Naive thymus-derived CD4-positive, alpha-beta T cell (primary cell): ENCODE measurements around the gene AZIN2. TPM values are rescaled to one million over a fixed set of nuclear protein-coding genes. Genes with fewer than 3 reads are reported as not detected.
"Not testable (repeated sequence)": the region's sequence is repeated elsewhere in the genome, so short reads cannot be mapped to it uniquely, and the experiment has no call there.

Source experiments
- ATAC-seq: fragments of 150-1000 bp; cut with Tn5 transposase; 2 replicates; pipeline ENCODE4 v1.10.0; 2021; ENCODE audit warnings: mild to moderate bottlenecking, moderate library complexity
- CTCF ChIA-PET: fragments of 350-600 bp; sonication (Branson Sonifier 250); formaldehyde crosslinking; loops from one replicate; lab custom pipeline; 2021; ENCODE audit warnings: antibody characterized with exemption; lab: Charles Lee
- POLR2A ChIA-PET: fragments of 350-600 bp; sonication (Branson Sonifier 250); formaldehyde crosslinking; loops from one replicate; lab custom pipeline; 2021; ENCODE audit warnings: antibody characterized with exemption, inconsistent platforms; lab: Charles Lee
- DNase-seq, 9 donors: peaks; one replicate each; pipeline versions ENCODE4 v3.0.0 to v3.0.0-alpha.2; 2020 to 2022; ENCODE audit warnings: mixed read lengths in 1 of 9
- H3K27ac ChIP-seq: one replicate; pipeline ENCODE4 v1.7.0; 2013; ENCODE audit warnings: mild to moderate bottlenecking, low read depth, low read length, moderate library complexity
- H3K27me3 ChIP-seq, 2 donors: one replicate each; pipeline ENCODE4 v1.7.0; 2013; ENCODE audit warnings: low read length in 2 of 2, mild to moderate bottlenecking in 2 of 2, moderate library complexity in 2 of 2; ENCODE audit not compliant: control insufficient read depth in 2 of 2, insufficient read depth in 2 of 2
- H3K36me3 ChIP-seq, 3 experiments: 1 replicate in 2 of 3; 2 replicates in 1 of 3; pipeline ENCODE4 v1.7.0; 2013; ENCODE audit warnings: low read length in 3 of 3, mild to moderate bottlenecking in 3 of 3, moderate library complexity in 1 of 3; ENCODE audit not compliant: insufficient read depth in 3 of 3, control insufficient read depth in 2 of 3
- H3K4me1 ChIP-seq, 2 donors: one replicate each; pipeline ENCODE4 v1.7.0; 2013; ENCODE audit warnings: low read length in 2 of 2, mild to moderate bottlenecking in 2 of 2, moderate library complexity in 1 of 2; ENCODE audit not compliant: control insufficient read depth in 2 of 2, insufficient read depth in 2 of 2
- H3K4me3 ChIP-seq: 2 replicates; pipeline ENCODE4 v1.7.0; 2013; ENCODE audit warnings: mild to moderate bottlenecking, low read length
- H3K9me3 ChIP-seq, 3 experiments: 1 replicate in 2 of 3; 2 replicates in 1 of 3; pipeline ENCODE4 v1.7.0; 2013; ENCODE audit warnings: low read length in 3 of 3; ENCODE audit not compliant: control insufficient read depth in 2 of 3
- H3K27ac Mint-ChIP-seq, 9 donors: one replicate each; pipeline ENCODE4 v1.8.0; 2020 to 2022; ENCODE audit warnings: mixed read lengths in 9 of 9, mild to moderate bottlenecking in 8 of 9, moderate library complexity in 5 of 9, inconsistent platforms in 2 of 9
- H3K27me3 Mint-ChIP-seq, 5 donors: one replicate each; pipeline ENCODE4 v1.8.0; 2021 to 2022; ENCODE audit warnings: mixed read lengths in 5 of 5, mild to moderate bottlenecking in 1 of 5
- H3K36me3 Mint-ChIP-seq, 5 donors: one replicate each; pipeline ENCODE4 v1.8.0; 2020 to 2022; ENCODE audit warnings: mixed read lengths in 5 of 5, mild to moderate bottlenecking in 3 of 5, inconsistent platforms in 1 of 5
- H3K4me1 Mint-ChIP-seq, 7 donors: one replicate each; pipeline ENCODE4 v1.8.0; 2020 to 2022; ENCODE audit warnings: mixed read lengths in 7 of 7, mild to moderate bottlenecking in 3 of 7, inconsistent platforms in 1 of 7
- H3K4me3 Mint-ChIP-seq, 10 donors: one replicate each; pipeline ENCODE4 v1.8.0; 2020 to 2022; ENCODE audit warnings: mild to moderate bottlenecking in 10 of 10, mixed read lengths in 10 of 10, moderate library complexity in 6 of 10, inconsistent platforms in 2 of 10
- H3K9me3 Mint-ChIP-seq, 11 donors: one replicate each; pipeline ENCODE4 v1.8.0; 2020 to 2022; ENCODE audit warnings: mixed read lengths in 11 of 11, mild to moderate bottlenecking in 4 of 11, inconsistent platforms in 1 of 11, moderate library complexity in 1 of 11
- intact Hi-C, 2 donors: fragments of 100-400 bp; cut with micrococcal nuclease; formaldehyde crosslinking; loops; one replicate each; pipeline ENCODE4 v1.15.1; 2023
- polyA plus RNA-seq, 2 donors: library from polyadenylated mRNA; unstranded; fragments of 300-500 nt; fragmentation: Illumina TruSeq; gene quantifications; one replicate each; pipeline ENCODE4 v1.2.3, GENCODE V29; 2021
- total RNA-seq, 6 experiments: library from RNA in 5 of 6; stranded (reverse) in 5 of 6; gene quantifications; 1 replicate in 5 of 6; 2 replicates in 1 of 6; pipeline ENCODE4 v1.2.3 and lab custom pipeline; 2021 to 2026

The AZIN2 gene
- total and polyA plus RNA-seq, 7 experiments from 2014 or later: 4.3 to 9.6 (median 6.0) TPM

- Mint-ChIP-seq H3K27me3 (peaks cover 0 to 11% (median 4%) of the 10 kb centered on the region in 5 donors), H3K4me3 (no peak overlapping the region), H3K27ac (peak overlapping the region in 1 of 9 donors; percentile 62), H3K4me1 (peaks cover 0 to 11% (median 6%) of the 10 kb centered on the region in 7 donors), H3K9me3 (peaks cover 0 to 11% (median 6%) of the 10 kb centered on the region in 11 donors), H3K36me3 (peaks cover 0 to 3% (median 0%) of the 10 kb centered on the region in 5 donors)
- intact Hi-C loops: loop anchor here (1.0 kb wide), 1 partner anchor 122 kb away; no protein-coding TSS in a partner anchor
- no peaks in the 10 kb centered on the region for H3K36me3 ChIP-seq
- DNase-seq (peak; percentile 2 to 30 (median 22)), ATAC-seq (peak; percentile 86)
- H3K9me3 ChIP-seq: no peaks in the 10 kb centered on the region
- no peak overlapping the region for H3K4me3 ChIP-seq
- H3K27me3 ChIP-seq: no peaks in the 10 kb centered on the region
- POLR2A ChIA-PET: interaction anchor here (0.6 to 1.1 kb wide), 2 partner anchors 18 to 33 kb away, joined by 3 read pairs; no protein-coding TSS in a partner anchor
- CTCF ChIA-PET: interaction anchor here (0.8 to 4.2 kb wide), 6 partner anchors 12 to 136 kb away, joined by 3 to 55 read pairs (median 3); no protein-coding TSS in a partner anchor
- no peak overlapping the region for H3K27ac ChIP-seq
- H3K4me1 ChIP-seq: no peaks in the 10 kb centered on the region
Measured at GRCh38 chr1:33055210-33056008, 25.5 kb upstream of the AZIN2 start.

- ChIA-PET CTCF (interaction anchor here (0.7 to 4.2 kb wide), 5 partner anchors 39 to 125 kb away, joined by 3 to 55 read pairs (median 3); no protein-coding TSS in a partner anchor), POLR2A (interaction anchor here (1.1 to 1.2 kb wide), 2 partner anchors 34 to 91 kb away, joined by 3 read pairs; no protein-coding TSS in a partner anchor)
- no peak overlapping the region for H3K4me3 ChIP-seq
- ATAC-seq (no peak), DNase-seq (no peak)
- peaks cover 0 to 9% (median 0%) of the 10 kb centered on the region in 5 donors for H3K27me3 Mint-ChIP-seq
- no peaks in the 10 kb centered on the region for H3K36me3 ChIP-seq
- intact Hi-C loops: no loop called here
- peaks cover 0 to 3% (median 0%) of the 10 kb centered on the region in 5 donors for H3K36me3 Mint-ChIP-seq
- peak overlapping the region in 1 of 9 donors; percentile 18 for H3K27ac Mint-ChIP-seq
- H3K4me1 ChIP-seq: no peaks in the 10 kb centered on the region
- peaks cover 0 to 7% (median 5%) of the 10 kb centered on the region in 7 donors for H3K4me1 Mint-ChIP-seq
- no peak overlapping the region for H3K4me3 Mint-ChIP-seq
- no peaks in the 10 kb centered on the region for H3K9me3 ChIP-seq
- H3K27ac ChIP-seq: no peak overlapping the region
- no peaks in the 10 kb centered on the region for H3K27me3 ChIP-seq
- H3K9me3 Mint-ChIP-seq: peaks cover 0 to 15% (median 4%) of the 10 kb centered on the region in 11 donors
Measured at GRCh38 chr1:33056426-33056825, 24.5 kb upstream of the AZIN2 start.

- Histone ChIP-seq H3K9me3 (peaks cover 0 to 6% (median 5%) of the 10 kb centered on the region in 3 experiments), H3K27me3 (no peaks in the 10 kb centered on the region), H3K36me3 (no peaks in the 10 kb centered on the region), H3K4me1 (no peaks in the 10 kb centered on the region), H3K4me3 (no peak overlapping the region), H3K27ac (no peak overlapping the region)
- ATAC-seq (no peak), DNase-seq (no peak)
- Mint-ChIP-seq H3K4me1 (peaks cover 0 to 7% (median 5%) of the 10 kb centered on the region in 7 donors), H3K27me3 (peaks cover 0 to 10% (median 0%) of the 10 kb centered on the region in 5 donors), H3K9me3 (peaks cover 0 to 22% (median 10%) of the 10 kb centered on the region in 11 donors), H3K4me3 (no peak overlapping the region), H3K36me3 (peaks cover 0 to 4% (median 3%) of the 10 kb centered on the region in 5 donors), H3K27ac (no peak overlapping the region)
- CTCF ChIA-PET: interaction anchor here (1.6 to 4.2 kb wide), 3 partner anchors 38 to 126 kb away, joined by 3 to 55 read pairs (median 3); no protein-coding TSS in a partner anchor
- POLR2A ChIA-PET: interaction anchor here (1.2 kb wide), 1 partner anchor 92 kb away, joined by 3 read pairs; no protein-coding TSS in a partner anchor
- intact Hi-C loops: no loop called here
Measured at GRCh38 chr1:33057095-33057494, 23.9 kb upstream of the AZIN2 start.

- peaks cover 7 to 57% (median 42%) of the 10 kb centered on the region in 11 donors for H3K9me3 Mint-ChIP-seq
- no peak overlapping the region for H3K27ac Mint-ChIP-seq
- Histone ChIP-seq H3K27me3 (no peaks in the 10 kb centered on the region), H3K9me3 (peaks cover 0 to 41% (median 5%) of the 10 kb centered on the region in 3 experiments), H3K27ac (no peak overlapping the region), H3K4me3 (no peak overlapping the region), H3K4me1 (no peaks in the 10 kb centered on the region), H3K36me3 (no peaks in the 10 kb centered on the region)
- no peak overlapping the region for H3K4me3 Mint-ChIP-seq
- intact Hi-C loops: no loop called here
- peaks cover 8 to 16% (median 10%) of the 10 kb centered on the region in 5 donors for H3K36me3 Mint-ChIP-seq
- DNase-seq (no peak), ATAC-seq (no peak)
- ChIA-PET POLR2A (no interaction called here), CTCF (interaction anchor here (0.5 kb wide), 1 partner anchor 108 kb away, joined by 3 read pairs; no protein-coding TSS in a partner anchor)
- H3K27me3 Mint-ChIP-seq: peaks cover 0 to 10% (median 0%) of the 10 kb centered on the region in 5 donors
- H3K4me1 Mint-ChIP-seq: peaks cover 0 to 3% (median 1%) of the 10 kb centered on the region in 7 donors
Measured at GRCh38 chr1:33060579-33061083, 20.3 kb upstream of the AZIN2 start.

GRCh38 chr1:33061834-33062233 is 19.1 kb upstream of the AZIN2 start:
- H3K27ac ChIP-seq: no peak overlapping the region
- Mint-ChIP-seq H3K4me1 (no peaks in the 10 kb centered on the region), H3K27ac (no peak overlapping the region), H3K36me3 (peaks cover 8 to 21% (median 15%) of the 10 kb centered on the region in 5 donors), H3K4me3 (no peak overlapping the region), H3K9me3 (peaks cover 7 to 69% (median 54%) of the 10 kb centered on the region in 11 donors), H3K27me3 (peaks cover 0 to 10% (median under 1%) of the 10 kb centered on the region in 5 donors)
- H3K9me3 ChIP-seq: peaks cover 0 to 48% (median 5%) of the 10 kb centered on the region in 3 experiments
- H3K4me1 ChIP-seq: no peaks in the 10 kb centered on the region
- no peaks in the 10 kb centered on the region for H3K27me3 ChIP-seq
- ChIA-PET CTCF (no interaction called here), POLR2A (no interaction called here)
- intact Hi-C loops: no loop called here
- DNase-seq (no peak), ATAC-seq (no peak)
- no peaks in the 10 kb centered on the region for H3K36me3 ChIP-seq
- no peak overlapping the region for H3K4me3 ChIP-seq

- CTCF ChIA-PET, H3K27me3 ChIP-seq, H3K4me1 ChIP-seq, H3K36me3 ChIP-seq, H3K27ac ChIP-seq, H3K4me1 Mint-ChIP-seq, H3K4me3 ChIP-seq, H3K4me3 Mint-ChIP-seq, DNase-seq, intact Hi-C loops, ATAC-seq, H3K27ac Mint-ChIP-seq, POLR2A ChIA-PET: not testable (repeated sequence)
- Mint-ChIP-seq H3K9me3 (peaks cover 14 to 82% (median 56%) of the 10 kb centered on the region in 11 donors), H3K36me3 (peaks cover 13 to 30% (median 19%) of the 10 kb centered on the region in 5 donors), H3K27me3 (peaks cover 6 to 18% (median 9%) of the 10 kb centered on the region in 5 donors)
- peaks cover 0 to 48% (median 5%) of the 10 kb centered on the region in 3 experiments for H3K9me3 ChIP-seq
Measured at GRCh38 chr1:33064284-33064683, 16.7 kb upstream of the AZIN2 start.
